ENCODE data around the gene PRCD.
"Not testable (repeated sequence)": the region's sequence is repeated elsewhere in the genome, so short reads cannot be mapped to it uniquely, and the experiment has no call there.

PRCD gene

DNA sequence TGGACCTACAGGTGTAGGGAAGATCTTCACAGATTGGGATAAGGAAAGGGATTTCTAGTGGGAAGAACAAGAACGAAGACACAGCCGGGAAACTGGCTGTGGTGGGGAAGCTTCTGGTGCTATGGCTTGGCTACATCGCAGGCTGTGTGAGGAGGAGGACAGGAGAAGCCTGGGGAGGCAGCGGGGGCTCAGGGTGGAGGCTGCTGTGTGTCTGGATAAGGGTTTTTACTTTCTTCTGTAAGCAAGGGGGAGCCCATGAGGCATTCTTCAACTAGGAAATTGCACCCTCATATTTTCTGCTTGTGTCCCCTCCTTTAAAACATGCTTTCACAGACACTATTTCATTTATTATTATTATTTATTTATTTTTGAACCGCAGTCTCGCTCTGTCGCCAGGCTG is 35.7 kb upstream of the PRCD start:
- no peak for DNase-seq (ENCODE audit: low read depth)

DNA sequence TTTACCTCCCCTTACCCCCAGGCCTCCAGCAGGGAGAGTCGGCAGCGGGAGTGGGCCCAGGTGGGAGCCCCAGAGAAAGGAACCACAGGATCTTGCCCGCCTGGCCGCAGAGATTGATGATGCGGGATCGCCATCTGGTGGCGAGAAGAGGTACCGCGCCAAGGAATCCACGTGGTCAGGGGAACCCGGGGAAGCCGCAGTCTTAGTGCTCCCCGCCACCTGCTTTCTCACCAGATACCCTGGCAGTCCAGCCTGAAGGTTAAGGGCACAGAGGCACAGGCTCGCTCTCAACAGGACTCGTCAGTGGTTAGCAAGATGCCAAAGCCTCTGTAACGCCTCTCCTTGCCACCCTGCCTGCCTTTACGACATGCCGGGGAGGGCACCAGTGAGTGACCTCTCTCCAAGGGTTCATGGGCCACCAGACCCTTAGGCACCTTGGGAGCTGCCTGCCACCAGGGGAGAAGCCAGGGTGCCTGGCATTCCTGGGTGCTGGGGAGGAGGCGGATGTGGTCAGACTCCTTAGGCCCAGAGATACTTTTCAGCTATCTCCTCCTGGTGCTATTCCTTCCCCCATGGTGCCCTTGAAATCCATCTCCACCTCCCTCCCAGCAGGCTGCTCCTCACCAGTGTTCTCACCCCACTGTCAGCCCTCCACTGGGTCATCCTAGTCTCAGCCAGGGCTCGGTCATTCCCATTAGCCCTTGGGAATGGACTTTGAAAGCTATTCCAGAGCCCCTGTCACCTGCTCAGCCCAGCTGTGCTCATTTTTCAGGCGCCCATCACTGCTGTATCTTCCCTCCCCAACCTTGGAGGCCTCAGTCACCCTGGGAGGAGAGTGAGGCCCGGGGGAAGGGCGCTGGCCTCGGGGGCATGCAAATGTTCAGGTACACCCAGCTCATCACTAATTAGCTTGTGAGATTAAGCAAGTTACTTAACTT is 33.2 kb upstream of the PRCD start:
- peak; percentile 75 for DNase-seq (ENCODE audit: low read depth)

DNA sequence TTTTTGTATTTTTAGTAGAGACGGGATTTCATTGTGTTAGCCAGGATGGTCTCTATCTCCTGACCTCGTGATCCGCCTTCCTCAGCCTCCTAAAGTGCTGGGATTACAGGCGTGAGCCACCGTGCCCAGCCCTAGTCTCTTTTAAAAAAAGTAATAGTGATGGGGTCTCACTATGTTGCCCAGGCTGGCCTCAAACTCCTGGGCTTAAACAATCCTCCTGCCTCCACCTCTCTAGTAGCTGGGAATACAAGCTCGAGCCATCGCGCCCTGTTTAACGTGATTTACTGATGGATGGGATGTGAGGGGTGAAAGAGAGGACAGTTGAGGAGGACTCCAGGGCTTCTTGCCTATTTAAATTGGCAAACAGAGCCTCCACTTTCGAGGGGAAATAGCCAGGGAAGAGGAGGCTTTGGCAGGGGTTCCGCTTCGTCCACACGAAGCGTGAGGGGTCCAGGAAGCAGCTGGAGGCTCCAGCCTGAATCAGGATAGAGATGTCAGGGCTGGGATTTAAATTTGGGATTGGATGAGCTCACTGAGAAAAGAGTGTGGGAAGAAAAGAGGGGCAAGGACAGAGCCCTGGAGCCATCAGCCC is 31.3 kb upstream of the PRCD start:
- DNase-seq (ENCODE audit: low read depth): not testable (repeated sequence)

DNA sequence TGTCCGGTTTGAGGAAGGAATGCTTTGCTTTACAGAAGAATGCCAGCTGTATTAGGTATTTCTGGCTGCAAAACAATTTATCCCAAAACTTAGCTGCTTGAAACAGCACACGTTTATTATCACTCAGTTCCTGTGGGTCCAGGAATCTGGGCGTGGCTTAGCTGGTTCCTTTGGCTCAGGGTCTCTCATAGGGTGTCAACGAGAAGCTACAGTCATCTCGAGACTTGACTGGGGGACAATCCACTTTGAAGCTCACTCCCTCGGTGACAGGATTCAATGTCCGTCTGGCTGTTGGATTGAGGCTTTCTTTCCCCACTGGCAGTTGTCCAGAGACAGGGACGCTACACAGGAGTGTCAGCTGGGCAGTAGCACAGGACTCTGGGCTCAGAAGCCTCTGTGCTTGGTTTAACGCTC is 29.0 kb upstream of the PRCD start:
- no peak for DNase-seq (ENCODE audit: low read depth)

DNA sequence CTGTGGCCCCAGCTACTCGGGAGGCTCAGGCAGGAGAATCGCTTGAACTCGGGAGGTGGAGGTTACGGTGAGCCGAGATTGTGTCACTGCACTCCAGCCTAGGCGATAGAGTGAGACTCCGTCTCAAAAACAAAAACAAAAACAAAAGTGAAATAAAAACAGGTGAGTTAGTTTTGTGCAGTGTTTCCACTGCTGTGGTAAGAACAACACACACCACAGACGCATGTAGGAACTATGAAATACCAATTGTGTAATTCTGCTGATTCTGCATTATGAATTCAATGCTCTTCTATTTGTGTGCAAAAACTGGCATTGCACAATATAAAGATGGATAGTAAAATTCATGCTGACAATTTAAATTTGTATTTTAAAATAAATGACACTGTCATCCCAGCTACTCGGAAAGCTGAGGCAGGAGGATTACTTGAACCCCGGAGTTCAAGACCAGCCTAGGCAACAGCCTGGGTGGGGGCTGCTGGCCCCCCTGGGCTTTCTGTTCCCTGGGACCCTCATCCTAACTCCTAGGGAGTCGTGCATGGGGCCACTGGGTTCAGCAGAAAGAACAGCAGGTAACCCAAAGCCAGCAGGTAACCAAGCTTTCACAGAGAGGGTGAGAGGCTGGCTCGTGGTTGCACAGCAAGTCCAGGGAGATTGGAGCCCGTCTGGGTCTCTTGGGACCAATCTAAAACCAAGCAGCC is 28.0 kb upstream of the PRCD start:
- no peak for DNase-seq (ENCODE audit: low read depth)

DNA sequence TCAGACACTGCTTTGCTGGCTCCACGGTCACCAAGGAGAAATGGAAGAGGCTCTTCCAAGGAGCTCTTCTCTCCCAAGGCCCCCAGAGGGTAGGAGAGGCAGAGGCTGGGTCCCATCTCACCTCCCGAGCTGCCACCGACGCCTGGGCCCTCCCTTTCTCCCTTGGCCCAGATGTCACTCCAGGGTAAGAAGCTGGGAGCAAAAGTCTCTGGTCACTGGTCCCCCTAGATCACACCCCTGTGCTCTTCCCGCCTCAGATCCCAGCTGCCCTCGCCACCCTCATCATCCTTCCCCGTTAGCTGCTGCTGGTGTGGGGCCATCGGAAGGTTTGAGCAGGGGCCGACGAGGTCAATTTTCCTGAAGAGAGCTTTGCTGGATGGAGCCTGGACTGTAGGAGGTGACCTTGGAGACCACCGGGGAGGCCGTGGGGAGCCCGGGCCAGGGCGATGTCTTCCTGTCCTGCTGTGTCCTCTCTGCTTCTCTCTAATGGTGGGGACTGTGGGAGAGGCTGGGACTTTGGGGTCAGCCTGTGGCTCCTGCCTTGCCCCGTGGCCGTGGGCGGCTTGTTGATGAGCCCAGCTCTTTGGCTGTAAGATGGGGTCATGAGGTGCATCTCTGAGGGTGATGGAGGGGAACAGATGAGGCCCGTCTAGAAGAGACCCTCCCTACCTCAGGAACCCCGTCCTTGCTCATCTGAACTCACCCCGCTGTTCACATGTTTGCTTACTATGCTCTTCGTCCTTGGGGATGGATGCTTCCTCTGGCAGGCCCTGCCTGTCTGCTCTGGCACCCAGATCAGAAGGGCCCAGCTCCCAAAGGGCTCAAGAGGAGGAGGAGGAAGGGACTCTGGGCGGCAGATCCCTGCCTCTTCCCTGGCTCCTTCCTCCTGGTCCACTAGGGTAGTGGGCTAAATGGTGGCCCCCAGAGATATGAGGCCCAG is 27.2 kb upstream of the PRCD start:
- DNase-seq (ENCODE audit: low read depth): no peak

DNA sequence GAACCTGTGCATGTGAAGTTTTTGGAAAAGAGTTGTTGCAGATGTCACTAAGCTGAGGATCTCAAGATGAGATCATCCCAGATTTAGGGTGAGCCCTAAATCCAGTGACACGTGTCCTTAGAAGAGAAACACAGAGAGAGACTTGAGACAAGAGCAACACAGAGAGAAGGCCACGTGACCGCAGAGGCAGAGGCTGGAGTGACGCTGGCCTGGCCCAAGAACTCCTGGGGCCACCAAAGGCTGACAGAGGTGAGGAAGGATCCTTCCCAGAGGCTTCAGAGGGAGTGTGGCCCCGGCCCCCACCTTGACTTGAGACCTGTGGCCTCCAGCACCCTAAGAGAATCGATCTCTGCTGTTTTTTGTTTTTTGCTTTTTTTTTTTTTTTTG is 26.5 kb upstream of the PRCD start:
- DNase-seq (ENCODE audit: low read depth): no peak

DNA sequence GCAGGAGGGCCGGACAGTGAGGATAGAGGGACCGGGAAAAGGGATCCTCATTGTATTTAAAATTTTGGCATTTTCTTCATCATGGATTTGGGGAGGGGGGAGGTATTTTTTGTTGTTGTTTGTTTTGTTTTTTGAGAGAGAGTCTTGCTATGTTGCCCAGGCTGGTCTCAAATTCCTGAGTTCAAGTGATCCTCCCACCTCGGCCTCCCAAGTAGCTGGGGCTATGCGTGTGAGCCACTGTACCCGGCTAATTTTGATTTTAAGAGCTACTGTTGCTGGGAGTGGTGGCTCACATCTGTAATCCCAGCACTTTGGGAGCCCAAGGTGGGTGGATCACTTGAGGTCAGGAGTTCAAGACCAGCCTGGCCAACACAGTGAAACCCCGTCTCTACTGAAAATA is 25.5 kb upstream of the PRCD start:
- not testable (repeated sequence) for DNase-seq (ENCODE audit: low read depth)

DNA sequence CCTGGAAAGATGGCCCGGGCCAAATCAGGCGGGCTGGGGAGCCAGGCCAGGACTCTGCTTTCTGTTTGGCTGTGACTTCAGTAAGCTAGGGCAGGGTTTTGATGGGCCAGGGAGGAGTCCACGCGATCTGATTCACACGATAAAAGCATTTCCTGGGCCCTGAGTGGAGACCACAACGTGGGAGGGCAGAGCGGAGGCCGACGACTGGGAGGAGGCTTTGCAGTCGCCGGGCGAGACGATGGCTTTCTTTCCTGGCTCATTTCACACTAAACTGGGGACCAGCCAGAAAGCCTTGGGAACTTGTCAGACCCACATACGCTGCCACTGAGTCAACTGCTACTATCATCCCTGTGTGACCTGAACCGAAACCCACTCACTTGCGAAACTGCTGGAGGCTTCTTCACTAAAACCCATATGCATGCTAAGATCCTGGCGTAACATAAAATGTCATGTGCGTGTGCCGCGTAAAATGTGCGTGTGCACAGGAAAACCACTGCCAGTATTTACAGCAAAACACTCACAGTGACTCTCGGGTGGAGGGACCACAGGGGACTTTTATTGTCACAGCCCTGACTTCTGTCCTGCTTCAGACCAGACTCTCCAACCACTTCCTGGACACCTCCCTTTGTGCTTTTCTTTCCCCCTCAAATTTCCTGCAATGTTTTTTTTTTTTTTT is 24.4 kb upstream of the PRCD start:
- peak; percentile 72 for DNase-seq (ENCODE audit: low read depth)

DNA sequence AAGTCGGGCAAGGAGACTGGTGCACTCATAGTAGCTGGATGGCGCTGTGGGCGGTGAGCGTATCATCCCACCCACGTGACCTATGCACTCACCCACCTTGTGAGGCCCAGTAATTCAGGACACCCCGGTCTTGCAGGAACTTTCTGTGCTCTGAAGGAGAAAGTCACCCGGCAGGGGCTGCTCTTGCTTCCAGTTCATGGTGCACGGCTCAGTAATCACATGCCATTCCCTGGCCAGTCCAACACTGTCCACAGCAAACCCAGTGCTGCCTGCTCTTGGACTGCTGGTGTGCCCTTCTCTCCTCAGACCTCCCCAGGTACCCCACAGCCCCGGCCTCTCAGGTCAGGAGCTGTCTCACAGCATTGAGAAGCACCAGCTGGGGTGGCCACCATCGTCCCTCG is 22.2 kb upstream of the PRCD start:
- no peak for DNase-seq (ENCODE audit: low read depth)

DNA sequence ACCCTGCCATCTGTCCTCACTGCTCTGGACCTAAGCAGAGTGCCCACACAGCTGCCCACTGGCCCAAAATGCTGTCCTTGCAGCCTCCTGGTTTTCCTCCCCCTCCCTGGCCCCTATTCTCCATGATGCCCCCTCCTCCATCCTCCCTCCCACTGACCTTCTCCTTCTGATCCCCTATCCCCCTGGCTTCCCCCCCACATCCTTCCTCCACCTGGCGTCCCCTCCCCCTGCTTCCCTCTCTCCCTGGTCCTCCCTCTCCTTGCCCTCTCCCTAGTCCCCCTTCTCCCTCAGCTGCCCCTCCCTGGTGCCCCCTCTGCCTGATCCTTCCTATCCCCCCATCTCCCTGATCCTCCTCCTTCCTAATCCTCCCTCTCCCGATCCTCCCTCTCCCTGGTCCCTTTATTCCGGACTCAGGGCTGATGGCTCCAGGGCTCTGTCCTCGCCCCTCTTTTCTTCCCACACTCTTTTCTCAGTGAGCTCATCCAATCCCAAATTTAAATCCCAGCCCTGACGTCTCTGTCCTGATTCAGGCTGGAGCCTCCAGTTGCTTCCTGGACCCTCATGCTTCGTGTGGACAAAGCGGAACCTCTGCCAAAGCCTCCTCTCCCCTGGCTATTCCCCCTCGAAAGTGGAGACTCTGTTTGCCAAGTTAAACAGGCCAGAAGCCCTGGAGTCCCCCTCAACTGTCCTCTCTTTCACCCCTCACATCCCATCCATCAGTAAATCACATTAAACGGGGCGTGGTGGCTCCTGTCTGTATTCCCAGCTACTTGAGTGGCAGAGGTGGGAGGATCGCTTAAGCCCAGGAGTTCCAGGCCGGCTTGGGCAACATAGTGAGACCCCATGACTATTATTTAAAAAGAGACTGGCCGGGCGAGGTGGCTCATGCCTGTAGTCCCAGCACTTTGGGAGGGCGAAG is 20.5 kb upstream of the PRCD start:
- no peak for DNase-seq (ENCODE audit: low read depth)

DNA sequence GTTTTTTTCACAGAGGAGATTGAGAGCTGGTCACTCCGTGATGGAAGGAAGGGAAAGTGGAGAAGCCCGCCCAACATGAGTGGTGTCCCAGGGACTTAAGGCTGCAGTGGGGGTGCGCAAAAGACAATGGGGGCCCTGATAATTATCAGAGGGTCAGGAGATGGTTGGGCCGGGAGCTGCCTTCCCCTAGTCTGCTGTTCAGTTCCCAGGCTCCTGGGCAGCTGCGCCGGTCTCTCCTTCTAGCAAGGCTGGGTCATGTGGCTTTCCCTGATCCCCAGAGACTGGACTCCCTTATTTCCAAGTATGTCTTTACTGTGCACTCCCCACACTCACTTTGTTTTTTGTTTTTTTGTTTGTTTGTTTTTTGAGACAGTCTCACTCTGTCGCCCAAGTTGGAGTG is 18.6 kb upstream of the PRCD start:
- no peak for DNase-seq (ENCODE audit: low read depth)

DNA sequence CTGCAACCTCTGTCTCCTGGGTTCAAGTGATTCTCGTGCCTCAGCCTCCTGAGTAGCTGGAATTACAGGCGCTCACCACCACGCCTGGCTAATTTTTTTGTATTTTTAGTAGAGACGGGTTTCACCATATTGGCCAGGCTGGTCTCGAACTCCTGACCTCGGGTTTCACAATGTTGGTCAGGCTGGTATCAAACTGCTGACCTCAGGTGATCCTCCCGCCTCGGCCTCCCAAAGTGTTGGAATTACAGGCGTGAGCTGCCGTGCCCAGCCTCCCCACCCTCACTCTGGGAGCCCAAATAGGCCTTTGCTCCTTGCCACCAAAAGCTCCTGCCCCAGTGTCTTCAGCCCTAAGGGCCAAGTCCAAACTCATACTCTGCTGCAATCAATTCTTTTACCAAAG is 18.2 kb upstream of the PRCD start:
- not testable (repeated sequence) for DNase-seq (ENCODE audit: low read depth)

DNA sequence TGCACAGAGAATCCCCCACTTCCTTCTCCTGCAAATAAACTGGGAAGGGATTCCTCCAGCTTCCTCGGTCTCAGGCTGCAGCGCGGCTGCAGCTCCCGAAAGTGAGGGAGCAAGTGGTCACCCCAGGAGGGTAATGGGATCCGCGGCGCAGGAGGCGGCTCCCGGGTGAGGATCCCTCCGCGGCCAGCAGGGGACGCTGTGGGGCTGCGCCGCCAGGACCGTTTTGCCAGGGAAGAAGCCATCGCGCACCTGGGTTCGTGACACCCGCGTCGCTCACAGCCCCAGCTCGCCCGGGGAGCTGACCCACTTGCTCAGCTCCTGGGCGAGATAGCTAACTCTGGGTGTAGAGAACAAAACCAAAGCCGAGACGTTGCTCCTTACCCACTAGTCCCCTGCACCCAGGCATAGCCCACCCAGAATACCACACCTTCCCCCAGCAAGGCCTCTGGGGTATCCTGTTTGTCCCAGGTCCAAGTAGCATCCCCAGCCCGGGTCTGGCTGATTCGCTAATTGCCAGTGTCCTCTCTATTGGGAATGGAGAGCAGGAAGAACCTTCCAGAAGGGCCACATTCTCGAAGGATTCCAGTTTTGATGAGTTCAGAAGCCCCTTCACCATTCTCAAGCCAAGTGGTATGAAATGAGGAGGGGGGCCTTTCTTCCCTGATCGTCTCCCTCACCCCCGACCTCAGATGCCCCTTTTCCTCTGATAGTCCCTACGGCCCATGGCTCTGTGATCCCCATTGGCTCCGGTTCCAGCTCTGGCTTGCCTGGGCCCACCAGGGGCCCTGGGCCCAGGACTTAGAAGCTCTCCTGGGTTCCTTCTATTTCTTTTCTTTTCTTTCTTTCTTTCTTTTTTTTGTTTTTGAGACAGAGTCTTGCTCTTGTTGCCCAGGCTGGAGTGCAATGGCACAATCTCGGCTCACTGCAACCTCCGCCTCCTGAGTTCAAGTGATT is 16.5 kb upstream of the PRCD start:
- peak; percentile 64 for DNase-seq (ENCODE audit: low read depth)

DNA sequence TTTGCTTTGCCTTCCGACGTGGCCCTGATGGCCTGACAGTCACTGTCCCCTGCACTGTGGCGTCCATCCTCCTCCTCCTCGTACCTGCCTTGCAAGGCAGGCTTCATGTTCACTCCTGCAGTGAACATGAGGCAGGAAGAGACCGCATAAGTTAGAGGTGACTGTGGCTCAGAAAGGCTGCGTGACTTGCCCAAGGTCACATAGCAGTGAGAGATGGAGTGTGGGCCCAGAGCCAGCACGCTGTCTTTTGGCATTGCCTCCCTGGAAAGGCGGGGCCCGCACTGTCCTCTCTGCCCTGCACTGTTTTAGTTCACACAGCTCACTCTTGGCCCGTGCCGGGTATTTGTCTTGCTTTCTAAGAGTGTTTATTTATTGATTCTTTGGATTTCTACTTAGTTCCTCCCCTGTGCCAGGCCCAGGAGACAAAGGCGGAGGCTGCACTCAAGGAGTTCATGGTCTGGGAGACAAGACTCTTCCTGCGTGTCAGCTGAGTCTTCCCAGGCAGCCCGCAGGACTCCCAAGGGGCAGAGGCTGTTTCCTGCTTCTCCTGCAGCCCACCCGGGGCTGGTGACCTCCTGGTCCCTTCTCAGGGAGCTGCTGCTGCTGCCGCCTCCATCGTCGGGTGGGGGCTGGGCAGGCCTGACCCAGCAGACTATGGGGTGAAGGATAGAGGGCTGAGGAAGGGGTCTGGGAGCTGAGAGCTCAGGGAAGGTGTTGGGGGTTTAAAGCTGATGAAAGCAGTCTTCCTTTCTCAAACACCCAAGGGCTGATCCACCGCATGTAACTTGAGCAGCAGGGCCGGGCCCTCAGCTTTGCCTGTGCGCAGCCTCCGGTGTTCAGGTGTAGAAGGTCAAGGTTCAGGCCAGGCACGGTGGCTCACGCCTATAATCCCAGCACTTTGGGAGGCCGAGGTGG is 15.0 kb upstream of the PRCD start:
- DNase-seq (ENCODE audit: low read depth): no peak

DNA sequence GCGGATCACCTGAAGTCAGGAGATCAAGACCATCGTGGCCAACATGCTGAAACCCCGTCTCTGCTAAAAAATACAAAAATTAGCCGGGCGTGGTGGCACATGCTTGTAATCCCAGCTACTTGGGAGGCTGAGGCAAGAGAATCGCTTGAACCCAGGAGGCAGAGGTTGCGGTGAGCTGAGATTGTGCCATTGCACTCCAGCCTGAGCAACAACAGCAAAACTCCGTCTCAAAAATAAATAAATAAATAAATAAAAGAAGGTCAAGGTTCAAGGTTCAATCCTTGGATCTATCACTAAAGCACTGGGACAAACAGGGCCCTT is 14.4 kb upstream of the PRCD start:
- DNase-seq (ENCODE audit: low read depth): not testable (repeated sequence)

DNA sequence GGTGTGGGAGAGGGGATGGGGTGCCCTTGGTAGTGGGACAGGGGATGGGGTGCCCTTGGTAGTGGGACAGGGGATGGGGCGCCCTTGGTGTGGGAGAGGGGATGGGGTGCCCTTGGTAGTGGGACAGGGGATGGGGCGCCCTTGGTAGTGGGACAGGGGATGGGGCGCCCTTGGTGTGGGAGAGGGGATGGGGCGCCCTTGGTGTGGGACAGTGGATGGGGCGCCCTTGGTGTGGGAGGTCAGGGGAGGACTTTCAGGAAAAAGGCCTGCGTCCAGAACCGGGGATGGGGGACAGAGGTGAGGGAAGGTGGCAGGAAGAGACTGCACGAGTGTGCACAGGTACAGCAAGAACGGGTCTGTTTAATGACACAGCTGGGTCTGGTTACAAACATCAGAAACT is 12.8 kb upstream of the PRCD start:
- DNase-seq (ENCODE audit: low read depth): not testable (repeated sequence)
